OCI-M2 (cell line): ENCODE data around the gene FAAH2.
"Not testable (repeated sequence)": the region's sequence is repeated elsewhere in the genome, so short reads cannot be mapped to it uniquely, and the experiment has no call there.

Experiments
- DNase-seq: peaks from one replicate; lab custom pipeline; 2025; ENCODE audit not compliant: unreplicated experiment; lab: John Stamatoyannopoulos, UW

The FAAH2 gene

DNA sequence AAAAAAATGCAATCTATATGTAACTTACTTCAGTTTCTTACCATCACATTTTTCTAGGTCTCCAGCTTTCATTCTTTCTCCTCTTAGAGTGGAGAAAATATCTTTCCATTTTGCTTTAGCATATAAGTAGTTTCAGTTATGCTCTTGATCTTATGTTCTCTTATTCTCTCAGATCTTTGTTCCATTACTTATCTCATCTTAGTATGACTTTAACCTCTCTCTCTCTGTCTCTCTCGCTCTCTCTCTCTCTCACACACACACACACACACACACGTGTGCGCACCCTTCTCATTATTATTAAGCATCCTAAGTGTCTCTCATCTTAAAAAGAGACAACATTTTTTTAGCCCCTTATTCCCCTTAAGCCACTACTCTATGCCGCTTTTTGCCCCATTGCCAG lies 92.8 kb downstream of the FAAH2 start:
- DNase-seq, result no peak

DNA sequence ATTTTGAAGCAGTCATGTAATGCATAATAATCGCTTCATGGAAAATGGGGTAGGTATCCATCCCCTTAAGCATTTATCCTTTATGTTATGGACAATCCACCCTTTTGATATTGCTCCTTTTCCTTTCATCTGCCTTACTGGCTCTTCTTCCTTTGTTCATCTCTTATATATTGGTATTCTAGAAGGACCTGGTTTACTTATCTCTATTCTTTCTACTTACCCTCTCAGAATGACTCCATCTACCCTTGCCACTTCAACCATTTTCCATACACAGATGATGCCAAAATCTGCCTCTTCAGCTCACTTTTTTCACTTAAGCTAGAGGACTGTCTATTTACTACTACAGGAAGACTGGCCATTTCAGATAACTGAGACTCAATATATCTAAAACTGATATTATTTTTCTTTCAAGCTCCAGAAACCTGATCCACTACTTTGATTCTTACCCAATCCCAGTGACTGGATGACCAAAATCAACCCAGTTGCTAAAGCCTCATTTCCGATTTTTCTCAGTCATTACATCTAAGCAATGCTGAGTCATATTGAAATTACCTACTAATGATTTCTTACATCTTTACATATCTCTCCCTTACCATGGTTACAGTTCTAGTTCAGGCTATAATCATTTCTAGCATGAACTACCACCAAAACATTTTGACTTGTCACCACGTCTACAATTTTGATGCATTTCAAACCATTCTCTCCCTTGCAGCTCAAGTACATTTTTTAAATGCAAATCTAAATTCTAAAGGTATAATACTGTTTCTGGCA lies 93.7 kb downstream of the FAAH2 start:
- no peak for DNase-seq

DNA sequence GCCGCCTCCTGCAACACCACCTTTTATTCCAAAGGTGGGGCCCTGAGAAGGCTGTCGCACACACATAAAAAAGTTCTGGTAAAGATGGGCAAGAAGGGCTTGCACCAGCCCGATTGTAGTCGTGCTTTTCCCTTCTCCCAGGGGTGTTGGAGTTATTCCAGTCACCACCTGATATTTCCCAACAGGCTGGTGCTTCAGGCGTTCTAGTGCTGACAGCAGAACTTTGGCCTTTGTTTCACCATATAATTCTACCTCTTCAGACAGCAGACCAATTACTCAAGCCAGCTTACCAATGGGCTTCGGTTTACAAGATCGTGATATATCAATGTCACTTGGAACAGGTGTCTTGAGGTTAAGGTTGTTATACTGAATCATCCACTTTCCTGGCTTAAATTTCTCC lies 107.7 kb downstream of the FAAH2 start:
- DNase-seq, result not testable (repeated sequence)

DNA sequence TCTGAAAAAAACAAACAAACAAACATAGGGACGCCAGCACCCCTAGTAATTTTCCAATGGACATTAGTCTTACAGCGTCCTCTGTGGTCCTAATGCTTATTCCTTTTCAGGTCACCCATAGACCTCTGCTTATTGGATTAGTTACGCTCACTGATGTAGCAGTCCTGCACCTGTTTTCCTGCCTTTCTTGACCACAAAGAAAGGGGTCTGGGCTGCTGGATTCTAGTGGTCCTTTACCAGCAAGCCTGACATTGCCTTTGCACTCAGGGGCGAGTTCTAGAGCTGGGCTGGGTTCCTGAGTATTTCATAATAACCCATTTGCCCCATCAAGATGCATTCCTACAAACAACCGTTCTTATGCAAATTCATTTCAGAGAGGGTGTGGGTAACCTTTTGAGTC lies 116.7 kb downstream of the FAAH2 start:
- not testable (repeated sequence) for DNase-seq

DNA sequence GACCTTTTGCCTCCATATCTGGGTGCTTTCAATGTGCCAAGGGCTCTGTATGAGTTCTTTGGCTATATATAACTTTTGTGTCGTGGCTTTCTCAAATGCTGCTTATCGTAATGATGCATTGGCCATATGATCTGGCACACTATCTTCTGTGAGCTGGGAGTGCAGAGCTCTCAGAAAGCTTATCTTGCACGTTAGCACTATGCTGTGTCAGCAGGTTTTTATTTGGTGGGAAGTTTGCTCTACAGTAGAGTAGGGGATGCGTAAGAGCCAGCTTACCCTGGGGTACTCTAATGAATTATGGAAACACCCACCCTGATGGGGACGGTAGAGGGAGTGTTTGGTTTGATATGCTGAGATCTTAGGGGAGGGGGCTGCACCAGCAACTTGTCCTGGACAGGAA lies 119.6 kb downstream of the FAAH2 start:
- DNase-seq, result peak; percentile 70

DNA sequence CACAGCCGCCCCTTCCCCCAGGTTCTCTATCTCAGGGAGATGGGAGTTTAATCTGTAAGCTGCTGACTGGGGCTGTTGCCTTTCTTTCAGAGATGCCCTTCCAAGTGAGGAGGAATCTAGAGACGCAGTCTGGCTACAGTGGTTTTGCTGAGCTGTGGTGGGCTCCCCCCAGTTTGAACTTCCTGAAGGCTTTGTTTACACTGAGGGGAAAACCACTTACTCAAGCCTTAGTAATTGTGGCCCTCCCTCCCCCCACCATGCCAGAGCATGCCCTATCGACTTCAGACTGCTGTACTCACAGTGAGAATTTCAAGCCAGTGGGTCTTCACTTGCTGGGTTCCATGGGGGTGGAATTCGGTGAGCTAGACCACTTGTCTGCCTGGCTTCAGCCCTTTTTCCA lies 131.3 kb downstream of the FAAH2 start:
- DNase-seq, result no peak

DNA sequence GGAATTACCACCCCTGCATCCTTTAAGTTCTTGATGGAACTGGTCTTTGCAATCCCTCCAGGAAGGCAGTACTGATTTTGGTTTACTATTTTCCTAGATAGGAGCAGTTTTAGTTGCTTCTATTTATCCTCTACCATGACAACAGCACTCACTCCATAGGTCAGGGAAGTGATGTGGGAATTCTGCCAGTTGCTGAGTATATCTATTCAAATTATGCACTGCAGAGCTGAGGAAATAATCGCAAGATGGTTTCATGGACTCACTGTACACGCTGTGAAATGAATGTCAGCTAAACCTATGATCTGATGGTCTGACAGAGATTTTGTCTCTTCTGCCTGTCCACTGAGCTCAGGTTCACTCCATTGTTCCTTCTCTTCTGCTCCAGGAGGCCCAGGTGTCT lies 135.8 kb downstream of the FAAH2 start:
- no peak for DNase-seq

DNA sequence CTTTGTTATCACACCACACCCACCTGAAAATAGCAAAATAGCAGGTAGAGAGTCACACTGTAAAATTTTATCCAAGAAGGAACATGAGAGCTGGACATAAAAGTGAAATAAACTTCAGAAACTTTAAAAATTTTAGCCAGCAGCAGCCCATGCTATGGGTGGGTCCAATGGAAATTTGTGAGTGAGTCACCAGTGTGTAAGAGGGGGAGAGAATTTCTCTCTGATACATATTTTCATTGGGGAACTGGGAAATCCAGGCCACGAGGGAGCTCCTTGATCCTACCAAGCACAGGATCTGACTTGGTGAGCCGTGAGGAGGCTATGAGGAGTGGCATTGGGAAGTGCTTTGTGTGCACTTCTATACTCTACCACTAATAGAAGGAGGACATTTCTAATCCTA lies 136.3 kb downstream of the FAAH2 start:
- DNase-seq, result no peak

DNA sequence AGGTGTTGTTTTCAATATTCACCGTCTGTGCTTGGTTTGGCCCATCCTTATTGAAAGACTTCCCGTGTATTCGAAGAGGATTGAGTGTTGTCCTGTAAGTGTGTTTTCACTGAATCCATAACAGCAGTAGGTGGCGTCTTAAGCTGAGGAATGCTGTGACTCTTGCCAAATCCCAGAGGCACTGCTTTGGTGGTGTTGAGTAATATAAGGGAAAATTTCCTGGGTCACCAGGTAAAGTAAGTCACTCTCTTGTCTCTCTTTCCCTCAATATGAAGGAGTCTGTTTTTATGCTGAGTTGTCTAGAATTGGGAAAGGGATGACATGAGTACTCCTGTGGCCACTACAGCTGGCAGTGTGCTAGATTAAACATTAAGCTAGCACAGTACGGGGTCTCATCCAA lies 158.6 kb downstream of the FAAH2 start:
- no peak for DNase-seq

DNA sequence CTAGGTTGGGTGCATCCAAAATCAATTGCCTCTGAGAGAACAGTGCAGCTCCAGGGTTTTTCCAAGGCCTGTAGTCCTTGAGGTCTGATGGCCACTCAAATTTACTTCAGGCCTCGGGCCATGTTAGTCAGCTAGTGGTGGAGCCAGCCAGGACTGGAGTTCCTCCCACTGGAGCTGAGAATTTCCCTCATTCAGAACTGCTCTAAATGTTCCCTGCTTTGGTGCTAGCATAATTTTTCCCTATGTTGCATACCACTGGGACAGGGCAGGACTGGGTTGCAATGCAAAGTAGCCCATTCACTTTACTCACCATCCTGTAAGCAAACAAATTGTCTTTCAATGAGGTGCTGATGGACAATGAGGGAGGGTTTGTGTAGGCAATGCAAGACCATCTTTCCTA lies 159.3 kb downstream of the FAAH2 start:
- no peak for DNase-seq

DNA sequence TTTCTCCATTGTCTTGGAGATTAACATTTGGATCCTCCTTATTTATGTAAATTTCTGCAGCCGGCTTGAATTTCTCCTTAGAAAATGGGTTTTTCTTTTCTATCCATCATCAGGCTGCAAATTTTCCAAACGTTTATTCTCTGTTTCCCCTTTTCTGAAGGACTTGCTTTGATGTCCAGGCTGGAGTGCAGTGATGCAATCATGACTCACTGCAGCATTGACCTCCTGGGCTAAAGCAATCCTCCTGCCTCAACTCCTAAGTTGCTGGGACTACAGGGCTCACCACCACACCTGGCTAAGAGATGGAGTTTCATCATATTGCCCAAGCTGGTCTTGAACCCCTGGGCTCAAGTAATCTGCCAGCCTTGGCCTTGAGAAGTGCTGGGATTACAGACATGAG lies 161.3 kb downstream of the FAAH2 start:
- no peak for DNase-seq

DNA sequence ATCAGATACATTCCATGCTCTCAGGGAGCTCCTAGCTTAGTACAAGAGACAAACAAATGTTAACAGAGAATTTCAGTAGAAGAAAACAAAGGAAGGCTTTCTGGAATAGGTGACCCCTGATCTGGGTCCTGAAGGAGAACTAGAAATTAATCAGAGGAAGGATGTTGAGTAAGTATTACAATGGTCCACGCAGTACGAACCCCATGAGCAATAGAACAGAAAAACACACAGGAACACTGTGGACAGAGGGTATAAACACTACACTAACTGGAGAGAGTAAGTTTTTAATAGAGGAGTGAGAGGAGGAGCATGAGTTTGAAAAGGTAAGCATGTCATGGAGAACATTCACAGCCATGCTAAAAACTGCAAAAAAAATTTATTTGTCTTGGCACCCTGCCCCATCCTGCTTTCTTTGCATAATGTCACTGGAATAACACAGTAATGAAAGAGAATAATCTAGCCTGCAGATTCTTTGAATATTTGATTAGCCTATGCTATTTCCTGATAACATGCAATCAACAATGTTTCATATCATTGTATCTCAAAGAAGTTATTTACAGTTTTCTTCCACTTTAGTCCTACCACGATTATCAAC lies 165.0 kb downstream of the FAAH2 start:
- DNase-seq, result no peak

DNA sequence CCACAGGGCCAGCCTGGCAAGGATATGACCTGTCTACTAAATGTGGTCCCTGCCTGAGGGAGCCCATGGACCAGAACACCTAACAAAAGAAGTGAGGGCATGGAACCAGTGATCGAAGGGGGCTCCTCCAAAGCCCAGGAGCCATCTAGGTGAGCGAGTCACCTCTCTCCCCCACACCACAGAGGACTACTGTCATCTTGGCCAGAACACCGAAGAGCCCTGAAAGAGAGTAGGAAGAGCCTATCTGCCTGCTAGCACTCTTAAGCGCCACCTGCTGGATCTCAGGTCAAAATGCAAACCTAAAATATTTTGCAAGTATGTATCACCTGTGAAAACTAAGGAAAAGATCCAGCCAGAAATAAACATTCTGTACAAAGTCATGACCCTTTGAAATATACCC lies 167.4 kb downstream of the FAAH2 start:
- DNase-seq, result no peak

DNA sequence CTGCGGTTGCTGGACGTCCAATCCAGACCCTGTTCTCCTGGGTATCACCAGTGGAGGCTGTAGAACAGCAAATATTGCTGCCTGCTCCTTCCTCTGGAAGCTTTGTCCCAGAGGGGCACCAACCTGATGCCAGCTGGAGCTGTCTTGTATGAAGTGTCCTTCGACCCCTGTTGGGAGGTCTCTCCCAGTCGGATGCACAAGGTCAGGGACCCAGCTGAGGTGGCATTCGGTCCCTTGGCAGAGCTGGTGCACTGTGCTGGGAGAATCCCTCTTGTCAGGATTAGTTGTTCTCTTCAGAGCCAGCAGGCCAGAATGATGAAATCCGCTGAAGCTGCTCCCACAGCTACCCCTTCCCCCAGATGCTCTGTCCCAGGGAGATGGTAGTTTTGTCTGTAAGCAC lies 195.0 kb downstream of the FAAH2 start:
- DNase-seq, result no peak

DNA sequence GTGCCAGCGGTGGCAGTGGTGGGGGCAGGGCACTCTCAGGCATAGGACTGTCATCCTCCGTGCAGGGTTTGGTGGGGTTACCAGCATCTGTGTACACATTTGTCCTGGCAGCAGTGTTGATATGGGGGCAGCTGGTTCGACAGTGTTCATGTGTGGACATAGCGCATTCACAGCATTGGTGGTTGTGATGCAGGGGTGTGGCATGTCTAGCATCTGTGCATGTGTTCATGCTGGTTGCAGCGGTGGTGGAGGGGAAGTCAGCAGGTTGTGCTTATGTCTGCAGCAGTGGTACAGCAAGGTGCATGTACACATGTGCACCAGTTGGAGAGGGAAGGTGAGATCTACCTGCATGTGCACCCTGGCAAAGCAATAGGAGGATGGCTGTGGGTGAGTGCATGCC lies 230.0 kb downstream of the FAAH2 start:
- DNase-seq, result no peak

DNA sequence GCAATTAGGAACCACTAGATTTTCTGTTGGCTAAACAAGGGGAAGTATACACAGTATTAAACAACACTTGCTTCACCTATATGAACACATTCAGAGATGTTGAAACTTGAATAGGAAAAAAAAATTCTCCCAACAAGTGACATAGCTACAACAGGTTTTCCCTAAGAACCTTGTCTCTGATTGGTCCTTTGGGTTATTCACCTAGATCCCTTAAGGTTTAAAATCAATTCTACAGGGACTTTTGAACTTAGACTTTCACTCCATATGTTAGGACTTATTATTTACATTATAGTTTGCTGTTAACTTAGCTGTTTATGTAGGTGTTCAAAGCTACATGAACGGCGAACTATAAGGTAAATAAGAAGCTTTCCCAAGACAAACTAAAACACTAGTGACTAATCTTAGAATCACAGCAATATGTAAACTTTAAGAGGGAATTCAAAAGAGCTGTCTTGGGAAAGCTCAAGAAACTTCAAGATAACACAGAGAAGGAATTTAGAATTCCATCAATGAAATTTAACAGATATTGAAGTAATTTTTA lies 233.1 kb downstream of the FAAH2 start:
- no peak for DNase-seq

DNA sequence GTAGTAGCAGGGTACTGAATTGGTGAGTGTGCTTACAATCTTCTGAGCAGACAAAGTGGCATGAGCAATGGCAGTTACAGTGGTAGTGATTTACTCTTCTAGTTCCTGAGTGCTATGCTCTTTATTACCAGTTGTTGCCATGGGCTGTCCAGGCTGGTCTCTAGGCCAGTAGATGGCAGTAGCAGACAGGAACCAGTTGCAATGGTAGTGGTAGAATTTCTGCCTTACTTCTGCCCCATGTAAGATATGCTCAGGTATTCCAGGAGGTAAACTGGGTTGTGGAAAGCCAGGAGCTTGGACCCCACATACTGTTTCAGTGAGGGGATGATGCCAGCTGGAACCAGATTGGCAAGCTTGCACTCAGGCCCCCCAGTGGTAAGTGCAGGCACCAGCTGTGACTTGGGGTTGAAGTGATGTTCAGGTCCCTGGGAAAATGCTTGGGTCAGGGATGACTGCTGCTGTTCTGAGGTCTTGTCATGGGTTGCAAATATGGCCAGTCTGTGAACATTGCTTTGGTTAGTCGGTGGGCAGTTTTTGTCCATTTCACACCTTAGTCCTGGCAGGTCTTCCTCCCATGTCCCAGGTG lies 242.3 kb downstream of the FAAH2 start:
- DNase-seq, result no peak
